Endothelial cell of umbilical vein (primary cell): ENCODE results near the gene RNF217. TPM values are rescaled to one million over a fixed set of nuclear protein-coding genes. Genes with fewer than 3 reads are reported as not detected.

ENCODE experiments used
- BruUV-seq: library from RNA; stranded (reverse); fragments of 400-500 nt; replicated peaks from 2 replicates; lab custom pipeline; 2021; lab: Mats Ljungman, UMichigan
- CTCF ChIA-PET: fragments of 300-600, 350-600 bp; sonication (Branson Sonifier 250); formaldehyde crosslinking; loops from one replicate; lab custom pipeline; 2021; ENCODE audit warnings: antibody characterized with exemption, inconsistent platforms; lab: Charles Lee
- POLR2A ChIA-PET: fragments of 300-600, 350-600 bp; sonication (Branson Sonifier 250); formaldehyde crosslinking; loops from one replicate; lab custom pipeline; 2021; ENCODE audit warnings: antibody characterized with exemption, inconsistent platforms; lab: Charles Lee
- DNase-seq: peaks from one replicate; pipeline ENCODE4 v3.0.0-alpha.2; 2011; ENCODE audit warnings: low read depth, low spot score
- FAIRE-seq: peaks from 2 replicates; lab custom pipeline; 2011; peaks lifted over from hg19 to GRCh38; lab: Jason Lieb, UNC
- H2AFZ ChIP-seq: 2 replicates; pipeline ENCODE4 v1.6.0; 2012; ENCODE audit warnings: low read depth, low read length, control low read depth, inconsistent platforms
- H3K27ac ChIP-seq: 2 replicates; pipeline ENCODE4 v1.5.1; 2011; ENCODE audit warnings: low read depth, mild to moderate bottlenecking, control low read depth, low read length, moderate library complexity; ENCODE audit not compliant: insufficient read depth
- H3K27me3 ChIP-seq, 2 experiments: 2 replicates each; pipeline versions ENCODE4 v1.6.0 to v1.6.1; 2011; ENCODE audit warnings: low read length in 2 of 2, mixed read lengths in 1 of 2; ENCODE audit not compliant: control insufficient read depth in 2 of 2, insufficient read depth in 2 of 2
- H3K36me3 ChIP-seq, 2 experiments: 2 replicates in 1 of 2; 3 replicates in 1 of 2; pipeline ENCODE4 v1.5.1; 2011; ENCODE audit warnings: low read length in 2 of 2, mild to moderate bottlenecking in 1 of 2, moderate library complexity in 1 of 2; ENCODE audit not compliant: control insufficient read depth in 2 of 2, insufficient read depth in 2 of 2; ENCODE audit errors: extremely low read depth in 1 of 2
- H3K4me1 ChIP-seq: 3 replicates; pipeline ENCODE4 v1.5.1; 2011; ENCODE audit warnings: mild to moderate bottlenecking, low read length; ENCODE audit not compliant: control insufficient read depth, insufficient read depth; ENCODE audit errors: extremely low read depth
- H3K4me2 ChIP-seq: 2 replicates; pipeline ENCODE4 v1.6.1; 2011; ENCODE audit warnings: low read length, control low read depth, mixed read lengths; ENCODE audit not compliant: insufficient read depth
- H3K4me3 ChIP-seq, 3 experiments: fragments of 200-600 bp in 1 of 3; sonication (generic), shearing (Covaris generic) in 1 of 3; replicated peaks in 1 of 3; 2 replicates each; pipeline ENCODE4 v1.5.1; 2011 to 2016; ENCODE audit warnings: control low read depth in 3 of 3, low read length in 3 of 3, mild to moderate bottlenecking in 2 of 3, inconsistent platforms in 1 of 3, low read depth in 1 of 3, moderate library complexity in 1 of 3; ENCODE audit not compliant: insufficient read depth in 1 of 3
- H3K79me2 ChIP-seq: 2 replicates; pipeline ENCODE4 v1.6.0; 2012; ENCODE audit warnings: low read length, inconsistent platforms; ENCODE audit not compliant: control insufficient read depth, insufficient read depth
- H3K9ac ChIP-seq: replicated peaks from 2 replicates; pipeline ENCODE3; 2011; ENCODE audit warnings: low read length, control low read depth; ENCODE audit not compliant: insufficient read depth; ENCODE audit errors: extremely low read depth
- H3K9me1 ChIP-seq: replicated peaks from 3 replicates; pipeline ENCODE4 v1.6.0; 2011; ENCODE audit warnings: mild to moderate bottlenecking, low read length; ENCODE audit not compliant: control insufficient read depth, insufficient read depth; ENCODE audit errors: extremely low read depth
- H3K9me3 ChIP-seq: replicated peaks from 2 replicates; pipeline ENCODE4 v1.5.1; 2012; ENCODE audit warnings: low read length, inconsistent platforms; ENCODE audit not compliant: control insufficient read depth, insufficient read depth
- H4K20me1 ChIP-seq: replicated peaks from 2 replicates; pipeline ENCODE3; 2011; ENCODE audit warnings: mild to moderate bottlenecking, low read length; ENCODE audit not compliant: control insufficient read depth, insufficient read depth; ENCODE audit errors: extremely low read depth
- EZH2 ChIP-seq: IDR thresholded peaks from 2 replicates; pipeline ENCODE4 v1.6.1; 2012; ENCODE audit warnings: borderline replicate concordance, low read depth, mild to moderate bottlenecking, moderate library complexity, low read length, inconsistent platforms; ENCODE audit not compliant: severe bottlenecking
- FOS ChIP-seq: IDR thresholded peaks from 2 replicates; pipeline ENCODE4 v1.6.1; 2011; ENCODE audit warnings: mild to moderate bottlenecking, low read length, moderate library complexity, borderline replicate concordance; ENCODE audit not compliant: insufficient read depth
- GATA2 ChIP-seq: IDR thresholded peaks from 2 replicates; pipeline ENCODE4 v1.7.0; 2011; ENCODE audit warnings: low read depth, mild to moderate bottlenecking, moderate library complexity, mixed read lengths, low read length; ENCODE audit not compliant: insufficient read length, insufficient read depth
- JUN ChIP-seq: IDR thresholded peaks from 2 replicates; pipeline ENCODE4 v1.6.1; 2011; ENCODE audit warnings: borderline replicate concordance, low read depth; ENCODE audit not compliant: insufficient read length, insufficient read depth
- MYC ChIP-seq: IDR thresholded peaks from one replicate; pipeline ENCODE4 v1.6.1; 2011; ENCODE audit warnings: mild to moderate bottlenecking, low read depth, low read length
- POLR2A ChIP-seq: IDR thresholded peaks from 2 replicates; pipeline ENCODE4 v1.6.1; 2012; ENCODE audit warnings: low read depth, mild to moderate bottlenecking, control low read depth, low read length
- POLR2AphosphoS5 ChIP-seq: IDR thresholded peaks from 2 replicates; pipeline ENCODE4 v1.6.1; 2012; ENCODE audit warnings: low read depth, mild to moderate bottlenecking, control low read depth, low read length, moderate library complexity; ENCODE audit not compliant: insufficient read depth
- dilution Hi-C: fragments of 300-500 bp; cut with MboI; formaldehyde crosslinking; loops from one replicate; pipeline ENCODE4 v1.15.0; 2019; ENCODE audit warnings: low sequenced_read_pairs; ENCODE audit not compliant: extremely low pct_ligation_motif_present
- intact Hi-C: fragments of 100-400 bp; cut with micrococcal nuclease; formaldehyde crosslinking; loops from one replicate; pipeline ENCODE4 v1.10.0; 2022
- polyA plus RNA-seq, 4 experiments: library from polyadenylated mRNA; depleted of rRNA in 3 of 4; stranded (reverse) in 3 of 4; unstranded in 1 of 4; fragments of >200 nt; gene quantifications; 2 replicates each; pipeline versions ENCODE4 v1.2.1 to v1.2.3, GENCODE V29; 2011 to 2012; ENCODE audit warnings: missing spikeins in 1 of 4
- total RNA-seq: library from RNA; stranded (reverse); gene quantifications from 2 replicates; pipeline ENCODE4 v1.2.3, GENCODE V29; 2021
- TF ChIP-seq, protein P1 (sequence below), 2 donors: IDR thresholded peaks; 1 replicate in 1 of 2; 2 replicates in 1 of 2; pipeline ENCODE4 v1.5.1; 2011; ENCODE audit warnings: low read length in 2 of 2, mild to moderate bottlenecking in 2 of 2, moderate library complexity in 2 of 2, control low read depth in 1 of 2, inconsistent platforms in 1 of 2, low read depth in 1 of 2; ENCODE audit not compliant: insufficient read depth in 1 of 2; ENCODE audit errors: extremely low read depth in 1 of 2
- TF ChIP-seq, protein P2 (sequence below): IDR thresholded peaks from 2 replicates; pipeline ENCODE4 v1.6.1; 2011; ENCODE audit not compliant: insufficient read depth, insufficient read length

The RNF217 gene
- total and polyA plus RNA-seq, 2 donors (not counting 3 experiments of a cell fraction or from before 2014, with no cell fraction given): 8.8 to 32.5 TPM

DNA sequence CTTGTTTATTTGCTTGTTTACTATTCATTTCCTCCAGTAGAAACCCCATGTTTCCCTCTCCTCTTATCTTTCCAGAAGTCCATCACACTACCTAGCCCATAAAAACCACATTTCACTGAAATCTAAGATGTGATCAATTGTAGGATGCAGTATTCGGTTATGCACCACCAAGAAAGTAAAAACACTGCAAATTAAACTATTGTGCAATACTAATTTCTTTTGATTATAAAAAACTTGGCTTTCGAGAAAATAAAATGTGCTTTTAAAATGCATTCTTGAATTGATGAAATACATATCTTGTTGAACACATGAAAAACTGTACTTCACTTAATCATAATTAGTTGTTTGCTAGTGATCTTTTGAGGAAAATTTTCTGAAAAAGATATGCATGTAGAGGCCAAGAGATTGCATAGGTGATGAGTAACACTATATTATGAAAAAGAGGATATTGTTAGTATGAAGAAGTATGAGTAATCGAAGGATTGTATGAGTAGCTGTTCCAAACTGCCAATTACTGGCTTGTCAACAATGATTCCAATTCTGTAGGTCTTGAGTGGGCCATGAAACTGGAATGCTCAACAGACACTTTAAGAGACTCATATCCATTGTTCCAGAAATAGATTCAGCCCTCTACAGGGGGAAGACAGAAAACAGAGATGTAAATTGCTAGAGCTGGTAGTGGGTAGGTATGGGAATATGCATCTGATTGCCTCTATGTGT is 79.7 kb downstream of the RNF217 start:
- peaks cover 9% of the 10 kb centered on the region for H3K4me1 ChIP-seq
- FAIRE-seq: no peak

DNA sequence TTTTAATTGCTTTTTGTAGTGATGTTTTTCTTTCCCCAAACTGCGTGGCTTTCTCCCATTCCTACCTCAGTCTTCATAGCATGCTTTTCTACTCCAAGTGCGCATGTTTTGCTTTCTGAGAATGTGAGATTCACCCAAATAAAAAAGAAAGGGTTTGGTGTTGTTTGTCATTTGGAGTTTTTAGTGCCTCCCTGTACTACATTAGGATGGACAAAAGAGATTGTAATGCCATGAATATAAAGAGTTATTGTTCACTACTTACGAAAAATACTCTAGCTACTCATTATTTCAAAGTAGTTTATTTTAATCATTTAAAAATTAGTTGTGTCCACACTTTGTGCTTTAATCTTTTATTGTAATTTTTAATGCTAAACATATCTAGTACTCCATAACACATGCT is 81.8 kb downstream of the RNF217 start:
- Histone ChIP-seq H3K9me3 (no peaks in the 10 kb centered on the region), H3K79me2 (peaks cover 10% of the 10 kb centered on the region), H4K20me1 (no peaks in the 10 kb centered on the region), H3K27me3 (no peaks in the 10 kb centered on the region), H3K27ac (no peak overlapping the region), H2AFZ (no peak overlapping the region), H3K4me2 (no peak overlapping the region), H3K4me1 (peaks cover 9% of the 10 kb centered on the region), H3K9me1 (no peaks in the 10 kb centered on the region), H3K36me3 (peaks cover 0 to 2% of the 10 kb centered on the region in 2 experiments), H3K4me3 (no peak overlapping the region), H3K9ac (no peak overlapping the region)
- ChIA-PET CTCF (no interaction called here), POLR2A (no interaction called here)
- intact Hi-C loops: no loop called here
- TF ChIP-seq, protein P1, sequence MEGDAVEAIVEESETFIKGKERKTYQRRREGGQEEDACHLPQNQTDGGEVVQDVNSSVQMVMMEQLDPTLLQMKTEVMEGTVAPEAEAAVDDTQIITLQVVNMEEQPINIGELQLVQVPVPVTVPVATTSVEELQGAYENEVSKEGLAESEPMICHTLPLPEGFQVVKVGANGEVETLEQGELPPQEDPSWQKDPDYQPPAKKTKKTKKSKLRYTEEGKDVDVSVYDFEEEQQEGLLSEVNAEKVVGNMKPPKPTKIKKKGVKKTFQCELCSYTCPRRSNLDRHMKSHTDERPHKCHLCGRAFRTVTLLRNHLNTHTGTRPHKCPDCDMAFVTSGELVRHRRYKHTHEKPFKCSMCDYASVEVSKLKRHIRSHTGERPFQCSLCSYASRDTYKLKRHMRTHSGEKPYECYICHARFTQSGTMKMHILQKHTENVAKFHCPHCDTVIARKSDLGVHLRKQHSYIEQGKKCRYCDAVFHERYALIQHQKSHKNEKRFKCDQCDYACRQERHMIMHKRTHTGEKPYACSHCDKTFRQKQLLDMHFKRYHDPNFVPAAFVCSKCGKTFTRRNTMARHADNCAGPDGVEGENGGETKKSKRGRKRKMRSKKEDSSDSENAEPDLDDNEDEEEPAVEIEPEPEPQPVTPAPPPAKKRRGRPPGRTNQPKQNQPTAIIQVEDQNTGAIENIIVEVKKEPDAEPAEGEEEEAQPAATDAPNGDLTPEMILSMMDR (IDR thresholded peaks at IDR 0.05; ENCODE audit: extremely low read depth in 1 of 2, insufficient read depth in 1 of 2, low read depth in 1 of 2, low read length in 2 of 2): no peak
- TF ChIP-seq MYC (no peak), JUN (no peak), GATA2 (no peak), POLR2A (no peak), EZH2 (no peak), FOS (no peak), POLR2AphosphoS5 (no peak)
- TF ChIP-seq, protein P2, sequence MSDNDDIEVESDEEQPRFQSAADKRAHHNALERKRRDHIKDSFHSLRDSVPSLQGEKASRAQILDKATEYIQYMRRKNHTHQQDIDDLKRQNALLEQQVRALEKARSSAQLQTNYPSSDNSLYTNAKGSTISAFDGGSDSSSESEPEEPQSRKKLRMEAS: no peak
- FAIRE-seq: no peak
- DNase-seq: no peak
- dilution Hi-C loops: no loop called here
- BruUV-seq: no TSS peak

More for the DNA sequence above, 79.7 kb downstream of the RNF217 start:
- dilution Hi-C loops (no loop called here), intact Hi-C loops (no loop called here)
- H3K27ac ChIP-seq: no peak overlapping the region
- no peaks in the 10 kb centered on the region for H3K27me3 ChIP-seq
- ChIA-PET CTCF (interaction anchor here (0.9 kb wide), 1 partner anchor 72 kb away, joined by 3 read pairs; no protein-coding TSS in a partner anchor), POLR2A (no interaction called here)
- BruUV-seq: no TSS peak
- H3K9me1 ChIP-seq: no peaks in the 10 kb centered on the region
- H3K4me2 ChIP-seq: no peak overlapping the region
- H3K36me3 ChIP-seq: peaks cover 0 to 2% of the 10 kb centered on the region in 2 experiments
- no peak overlapping the region for H2AFZ ChIP-seq
- peak; percentile 36 for DNase-seq
- H3K4me3 ChIP-seq: no peak overlapping the region
- TF ChIP-seq FOS (peak; percentile 84), JUN (peak; percentile 39), POLR2A (no peak), GATA2 (no peak), EZH2 (no peak)
- no peaks in the 10 kb centered on the region for H3K9me3 ChIP-seq
- H4K20me1 ChIP-seq: peaks cover 2% of the 10 kb centered on the region
- H3K9ac ChIP-seq: no peak overlapping the region
- H3K79me2 ChIP-seq: peaks cover 15% of the 10 kb centered on the region
